HG03175 (cell line): Measurements from ENCODE around the gene TRIM33.

Source experiments
- ATAC-seq: cut with Tn5 transposase; IDR thresholded peaks from one replicate; pipeline ENCODE4 v1.9.1; 2021; ENCODE audit warnings: mild to moderate bottlenecking, moderate library complexity; ENCODE audit not compliant: unreplicated experiment

The TRIM33 gene

GRCh38 chr1:114359791-114360190 is 151.2 kb downstream of the TRIM33 start:
- ATAC-seq, result no peak

GRCh38 chr1:114355240-114355639 is 155.8 kb downstream of the TRIM33 start:
- ATAC-seq, result no peak

GRCh38 chr1:114353262-114353661 is 157.7 kb downstream of the TRIM33 start:
- no peak for ATAC-seq

- no peak for ATAC-seq
Measured at GRCh38 chr1:114352797-114353196, 158.2 kb downstream of the TRIM33 start.

GRCh38 chr1:114350731-114351445 is 160.1 kb downstream of the TRIM33 start:
- no peak for ATAC-seq

GRCh38 chr1:114349891-114350605 is 161.0 kb downstream of the TRIM33 start:
- no peak for ATAC-seq

- no peak for ATAC-seq
Measured at GRCh38 chr1:114347431-114348209, 163.4 kb downstream of the TRIM33 start.

- ATAC-seq, result peak; percentile 99
Measured at GRCh38 chr1:114346480-114347029, 164.4 kb downstream of the TRIM33 start.

GRCh38 chr1:114345930-114346479 is 165.0 kb downstream of the TRIM33 start:
- peak; percentile 25 for ATAC-seq

- no peak for ATAC-seq
Measured at GRCh38 chr1:114344656-114345055, 166.3 kb downstream of the TRIM33 start.
